ENCODE measurements around the gene PACSIN3.
A peak's percentile ranks its signal among the peaks of the same experiment; 100 is the strongest.

The PACSIN3 gene

GRCh38 chr11:47186076-47186699, at the start of gene PACSIN3:
TSS of gene PACSIN3 (minus strand) at chr11:47186434. CDS start at chr11:47182727, 3,707 bp downstream.
- in situ Hi-C loops (cut with HindIII; ENCODE audit: low sequenced_read_pairs): no loop called here
- DNase-seq (ENCODE audit: low read depth): no peak
- no peak for TF ChIP-seq CTCF (IDR thresholded peaks at IDR 0.05; ENCODE audit: low read depth, low read length, missing control alignments)

GRCh38 chr11:47235163-47235562, 48.9 kb upstream of the PACSIN3 start:
- in situ Hi-C loops (cut with HindIII; ENCODE audit: low sequenced_read_pairs): no loop called here
- TF ChIP-seq CTCF (IDR thresholded peaks at IDR 0.05; ENCODE audit: low read depth, low read length, missing control alignments): no peak
- no peak for DNase-seq (ENCODE audit: low read depth)
- no peak overlapping the region for H3K4me3 ChIP-seq (ENCODE audit: low read depth, low read length)

More at GRCh38 chr11:47186076-47186699, at the start of gene PACSIN3:
- peak within 1 kb of the TSS; percentile 62 for H3K4me3 ChIP-seq (ENCODE audit: low read depth, low read length)

- peak; percentile 59 for DNase-seq (ENCODE audit: low read depth)
- H3K4me3 ChIP-seq (ENCODE audit: low read depth, low read length): no peak overlapping the region
- in situ Hi-C loops (cut with HindIII; ENCODE audit: low sequenced_read_pairs): loop anchor here (5.0 kb wide), 2 partner anchors 48 to 52 kb away; no protein-coding TSS in a partner anchor
- no peak for TF ChIP-seq CTCF (IDR thresholded peaks at IDR 0.05; ENCODE audit: low read depth, low read length, missing control alignments)
Observed at GRCh38 chr11:47234669-47235100, 48.5 kb upstream of the PACSIN3 start.

GRCh38 chr11:47233989-47234668, 47.9 kb upstream of the PACSIN3 start:
- no peak overlapping the region for H3K4me3 ChIP-seq (ENCODE audit: low read depth, low read length)
- TF ChIP-seq CTCF (IDR thresholded peaks at IDR 0.05; ENCODE audit: low read depth, low read length, missing control alignments): peak; percentile 58
- in situ Hi-C loops (cut with HindIII; ENCODE audit: low sequenced_read_pairs): loop anchor here (5.0 kb wide), 2 partner anchors 48 to 52 kb away; no protein-coding TSS in a partner anchor
- no peak for DNase-seq (ENCODE audit: low read depth)

- DNase-seq (ENCODE audit: low read depth): no peak
- H3K4me3 ChIP-seq (ENCODE audit: low read depth, low read length): no peak overlapping the region
- no peak for TF ChIP-seq CTCF (IDR thresholded peaks at IDR 0.05; ENCODE audit: low read depth, low read length, missing control alignments)
- in situ Hi-C loops (cut with HindIII; ENCODE audit: low sequenced_read_pairs): loop anchor here (5.0 kb wide), 2 partner anchors 49 to 51 kb away; no protein-coding TSS in a partner anchor
Observed at GRCh38 chr11:47233051-47233450, 46.8 kb upstream of the PACSIN3 start.

- no peak for TF ChIP-seq CTCF (IDR thresholded peaks at IDR 0.05; ENCODE audit: low read depth, low read length, missing control alignments)
- no peak overlapping the region for H3K4me3 ChIP-seq (ENCODE audit: low read depth, low read length)
- DNase-seq (ENCODE audit: low read depth): no peak
- in situ Hi-C loops (cut with HindIII; ENCODE audit: low sequenced_read_pairs): no loop called here
Observed at GRCh38 chr11:47229161-47229560, 42.9 kb upstream of the PACSIN3 start.
